NCI-H2171 treated with DMSO at 0.1 percent for 48 hours (cell line): ENCODE data around the gene PDXDC1.
"Not testable (repeated sequence)": the region's sequence is repeated elsewhere in the genome, so short reads cannot be mapped to it uniquely, and the experiment has no call there.

Experiments used
- DNase-seq: peaks from one replicate; lab custom pipeline; 2025; lab: John Stamatoyannopoulos, UW

The PDXDC1 gene

GRCh38 chr16:15135483-15136360 lies 160.9 kb downstream of the PDXDC1 start:
- DNase-seq: not testable (repeated sequence)

GRCh38 chr16:15137514-15137913 lies 162.7 kb downstream of the PDXDC1 start:
- DNase-seq: not testable (repeated sequence)

GRCh38 chr16:15140444-15141365 lies 165.9 kb downstream of the PDXDC1 start:
- not testable (repeated sequence) for DNase-seq

GRCh38 chr16:15141586-15141985 lies 166.8 kb downstream of the PDXDC1 start:
- DNase-seq: no peak

- not testable (repeated sequence) for DNase-seq
Observed at GRCh38 chr16:15142107-15142890, 167.5 kb downstream of the PDXDC1 start.

GRCh38 chr16:15142891-15143600 lies 168.2 kb downstream of the PDXDC1 start:
- DNase-seq: not testable (repeated sequence)

- not testable (repeated sequence) for DNase-seq
Observed at GRCh38 chr16:15143601-15144091, 168.8 kb downstream of the PDXDC1 start.

- not testable (repeated sequence) for DNase-seq
Observed at GRCh38 chr16:15144092-15144631, 169.3 kb downstream of the PDXDC1 start.

- DNase-seq: not testable (repeated sequence)
Observed at GRCh38 chr16:15144781-15145417, 170.1 kb downstream of the PDXDC1 start.

GRCh38 chr16:15145418-15146263 lies 170.8 kb downstream of the PDXDC1 start:
- not testable (repeated sequence) for DNase-seq

GRCh38 chr16:15146264-15146662 lies 171.4 kb downstream of the PDXDC1 start:
- not testable (repeated sequence) for DNase-seq

- not testable (repeated sequence) for DNase-seq
Observed at GRCh38 chr16:15148831-15149230, 174.0 kb downstream of the PDXDC1 start.

GRCh38 chr16:15149260-15149659 lies 174.4 kb downstream of the PDXDC1 start:
- not testable (repeated sequence) for DNase-seq

GRCh38 chr16:15154005-15154404 lies 179.2 kb downstream of the PDXDC1 start:
- DNase-seq: not testable (repeated sequence)

GRCh38 chr16:15154650-15155562 lies 180.1 kb downstream of the PDXDC1 start:
- DNase-seq: peak; percentile 80

- not testable (repeated sequence) for DNase-seq
Observed at GRCh38 chr16:15157644-15158043, 182.8 kb downstream of the PDXDC1 start.

- not testable (repeated sequence) for DNase-seq
Observed at GRCh38 chr16:15159671-15160070, 184.8 kb downstream of the PDXDC1 start.

- DNase-seq: not testable (repeated sequence)
Observed at GRCh38 chr16:15160571-15160970, 185.7 kb downstream of the PDXDC1 start.
